Measurements from ENCODE around the gene DTWD1.
"Not testable (repeated sequence)": the region's sequence is repeated elsewhere in the genome, so short reads cannot be mapped to it uniquely, and the experiment has no call there.

DNA sequence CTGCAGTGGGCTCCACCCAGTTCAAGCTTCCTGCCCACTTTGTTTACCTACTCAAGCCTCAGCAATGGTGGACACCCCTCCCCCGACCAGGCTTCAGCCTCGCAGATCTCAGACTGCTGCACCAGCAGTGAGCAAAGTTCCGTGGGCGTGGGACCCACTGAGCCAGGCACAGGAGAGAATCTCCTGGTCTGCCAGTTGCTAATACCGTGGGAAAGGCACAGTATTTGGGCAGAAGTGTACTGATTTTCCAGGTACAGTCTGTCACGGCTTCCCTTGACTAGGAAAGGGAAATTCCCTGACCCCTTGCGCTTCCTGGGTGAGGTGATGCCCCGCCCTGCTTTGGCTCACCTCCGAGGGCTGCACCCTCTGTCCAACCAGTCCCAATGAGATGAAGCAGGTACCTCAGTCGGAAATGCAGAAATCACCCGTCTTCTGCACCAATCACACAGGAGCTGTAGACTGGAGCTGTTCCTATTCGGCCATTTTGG is 28.0 kb upstream of the DTWD1 start:
- TF ChIP-seq, protein P1, sequence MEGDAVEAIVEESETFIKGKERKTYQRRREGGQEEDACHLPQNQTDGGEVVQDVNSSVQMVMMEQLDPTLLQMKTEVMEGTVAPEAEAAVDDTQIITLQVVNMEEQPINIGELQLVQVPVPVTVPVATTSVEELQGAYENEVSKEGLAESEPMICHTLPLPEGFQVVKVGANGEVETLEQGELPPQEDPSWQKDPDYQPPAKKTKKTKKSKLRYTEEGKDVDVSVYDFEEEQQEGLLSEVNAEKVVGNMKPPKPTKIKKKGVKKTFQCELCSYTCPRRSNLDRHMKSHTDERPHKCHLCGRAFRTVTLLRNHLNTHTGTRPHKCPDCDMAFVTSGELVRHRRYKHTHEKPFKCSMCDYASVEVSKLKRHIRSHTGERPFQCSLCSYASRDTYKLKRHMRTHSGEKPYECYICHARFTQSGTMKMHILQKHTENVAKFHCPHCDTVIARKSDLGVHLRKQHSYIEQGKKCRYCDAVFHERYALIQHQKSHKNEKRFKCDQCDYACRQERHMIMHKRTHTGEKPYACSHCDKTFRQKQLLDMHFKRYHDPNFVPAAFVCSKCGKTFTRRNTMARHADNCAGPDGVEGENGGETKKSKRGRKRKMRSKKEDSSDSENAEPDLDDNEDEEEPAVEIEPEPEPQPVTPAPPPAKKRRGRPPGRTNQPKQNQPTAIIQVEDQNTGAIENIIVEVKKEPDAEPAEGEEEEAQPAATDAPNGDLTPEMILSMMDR (IDR thresholded peaks at IDR 0.05): not testable (repeated sequence)
- not testable (repeated sequence) for TF ChIP-seq POLR2A (IDR thresholded peaks at IDR 0.05)
